Hepatocyte (in vitro differentiated cells): ENCODE data around the gene NRCAM. TPM values are rescaled to one million over a fixed set of nuclear protein-coding genes. Genes with fewer than 3 reads are reported as not detected.

Experiments used
- DNase-seq: peaks from one replicate; pipeline ENCODE4 v3.0.0-alpha.2; 2016; ENCODE audit warnings: low spot score
- H2AFZ ChIP-seq: fragments of 200-600 bp; sonication (generic); 2 replicates; pipeline ENCODE4 v1.6.0; 2016; ENCODE audit warnings: antibody characterized with exemption, mild to moderate bottlenecking
- H3K27ac ChIP-seq: fragments of 200-600 bp; sonication (generic); 2 replicates; pipeline ENCODE4 v1.5.1; 2016; ENCODE audit warnings: mild to moderate bottlenecking
- H3K27me3 ChIP-seq: fragments of 200-600 bp; sonication (generic); 2 replicates; pipeline ENCODE4 v1.6.1; 2016
- H3K36me3 ChIP-seq: fragments of 200-600 bp; sonication (generic); replicated peaks from 2 replicates; pipeline ENCODE4 v1.5.1; 2016; ENCODE audit warnings: low read depth; ENCODE audit not compliant: insufficient read depth
- H3K4me1 ChIP-seq: fragments of 200-600 bp; sonication (generic); 2 replicates; pipeline ENCODE4 v1.5.1; 2016; ENCODE audit warnings: mild to moderate bottlenecking, moderate library complexity; ENCODE audit not compliant: insufficient read depth
- H3K4me2 ChIP-seq: fragments of 200-600 bp; sonication (generic); 2 replicates; pipeline ENCODE4 v1.6.0; 2016
- H3K4me3 ChIP-seq: fragments of 200-600 bp; sonication (generic); 2 replicates; pipeline ENCODE4 v1.5.1; 2016; ENCODE audit warnings: mild to moderate bottlenecking
- H3K79me2 ChIP-seq: fragments of 200-600 bp; sonication (generic); 2 replicates; pipeline ENCODE4 v1.6.0; 2017; ENCODE audit warnings: mild to moderate bottlenecking
- H3K9me2 ChIP-seq: fragments of 200-600 bp; sonication (generic); replicated peaks from 2 replicates; pipeline ENCODE4 v1.6.0; 2017; ENCODE audit warnings: mild to moderate bottlenecking; ENCODE audit not compliant: insufficient read depth
- H3K9me3 ChIP-seq: fragments of 200-600 bp; sonication (generic); 2 replicates; pipeline ENCODE4 v1.5.1; 2016; ENCODE audit warnings: low read depth, mild to moderate bottlenecking
- H4K20me1 ChIP-seq: fragments of 200-600 bp; sonication (generic); 2 replicates; pipeline ENCODE4 v1.6.0; 2016; ENCODE audit warnings: mild to moderate bottlenecking; ENCODE audit not compliant: insufficient read depth, poor library complexity, severe bottlenecking
- CTCF ChIP-seq: fragments of 200-600 bp; sonication (generic); IDR thresholded peaks from 2 replicates; pipeline ENCODE4 v1.5.1; 2016; ENCODE audit warnings: antibody characterized with exemption, mild to moderate bottlenecking; ENCODE audit not compliant: poor library complexity
- EZH2 ChIP-seq: fragments of 200-600 bp; sonication (generic); IDR thresholded peaks from 2 replicates; pipeline ENCODE4 v1.6.1; 2016; ENCODE audit warnings: antibody characterized with exemption, mild to moderate bottlenecking, borderline replicate concordance
- EZH2phosphoT487 ChIP-seq: fragments of 200-600 bp; sonication (generic); IDR thresholded peaks from one replicate; pipeline ENCODE4 v1.6.1; 2018; ENCODE audit warnings: antibody characterized with exemption, mild to moderate bottlenecking, low read depth, moderate library complexity; ENCODE audit not compliant: unreplicated experiment, severe bottlenecking
- WGBS: methylation state at CpG from one replicate; pipeline ENCODE4 v1.1.6; 2016; ENCODE audit warnings: low lambda C conversion rate; ENCODE audit errors: missing lambda C conversion rate; 5-methylcytosine and 5-hydroxymethylcytosine counted together
- polyA plus RNA-seq: library from polyadenylated mRNA; unstranded; fragments of >200 nt; fragmentation: Nextera tagmentation; extraction: Ambion mirVana; gene quantifications from 2 replicates; pipeline ENCODE4 v1.2.1, GENCODE V29; 2016
- total RNA-seq: library from RNA; depleted of rRNA; stranded (reverse); fragments of >200 nt; gene quantifications from 2 replicates; pipeline ENCODE4 v1.2.3, GENCODE V29; 2014

NRCAM gene
- total and polyA plus RNA-seq, 2 experiments from 2014 or later = 16.0 to 34.4 TPM

- no peak overlapping the region for H2AFZ ChIP-seq
- no peaks in the 10 kb centered on the region for H4K20me1 ChIP-seq
- H3K36me3 ChIP-seq = no peaks in the 10 kb centered on the region
- no peak overlapping the region for H3K4me3 ChIP-seq
- no peaks in the 10 kb centered on the region for H3K79me2 ChIP-seq
- WGBS = 56% methylated on average over 3 of the region's 3 CpGs
- no peak overlapping the region for H3K4me2 ChIP-seq
- no peaks in the 10 kb centered on the region for H3K27me3 ChIP-seq
- H3K9me3 ChIP-seq = no peaks in the 10 kb centered on the region
- no peaks in the 10 kb centered on the region for H3K4me1 ChIP-seq
- TF ChIP-seq CTCF (no peak), EZH2phosphoT487 (no peak), EZH2 (no peak)
- H3K27ac ChIP-seq = no peak overlapping the region
- DNase-seq = no peak
- no peaks in the 10 kb centered on the region for H3K9me2 ChIP-seq
These were observed 42.3 kb downstream of the NRCAM start for GRCh38 chr7:108413782-108414492.

- H3K79me2 ChIP-seq = no peaks in the 10 kb centered on the region
- no peak overlapping the region for H2AFZ ChIP-seq
- no peak for DNase-seq
- H3K4me1 ChIP-seq = no peaks in the 10 kb centered on the region
- TF ChIP-seq EZH2phosphoT487 (no peak), CTCF (no peak), EZH2 (no peak)
- no peaks in the 10 kb centered on the region for H3K9me2 ChIP-seq
- no peak overlapping the region for H3K4me3 ChIP-seq
- no peaks in the 10 kb centered on the region for H3K9me3 ChIP-seq
- H3K36me3 ChIP-seq = no peaks in the 10 kb centered on the region
- H3K4me2 ChIP-seq = no peak overlapping the region
- H4K20me1 ChIP-seq = no peaks in the 10 kb centered on the region
- no peak overlapping the region for H3K27ac ChIP-seq
- no peaks in the 10 kb centered on the region for H3K27me3 ChIP-seq
These were observed 42.9 kb downstream of the NRCAM start for GRCh38 chr7:108413337-108413736.

GRCh38 chr7:108409146-108409545 lies 47.1 kb downstream of the NRCAM start:
- DNase-seq = no peak
- H3K4me2 ChIP-seq = no peak overlapping the region
- no peak overlapping the region for H3K4me3 ChIP-seq
- H3K79me2 ChIP-seq = no peaks in the 10 kb centered on the region
- H3K36me3 ChIP-seq = no peaks in the 10 kb centered on the region
- H3K4me1 ChIP-seq = peaks cover 11% of the 10 kb centered on the region
- H2AFZ ChIP-seq = no peak overlapping the region
- H3K9me2 ChIP-seq = no peaks in the 10 kb centered on the region
- no peak for TF ChIP-seq EZH2phosphoT487
- TF ChIP-seq CTCF = no peak
- TF ChIP-seq EZH2 = no peak
- H4K20me1 ChIP-seq = no peaks in the 10 kb centered on the region
- WGBS = 92% methylated on average over 6 of the region's 6 CpGs
- no peaks in the 10 kb centered on the region for H3K9me3 ChIP-seq
- H3K27me3 ChIP-seq = no peaks in the 10 kb centered on the region
- no peak overlapping the region for H3K27ac ChIP-seq
